Neural cell (in vitro differentiated cells): ENCODE measurements around the gene PIK3C2A.

Source experiments
- EP300 ChIP-seq: fragments of 450-650 bp; conservative IDR thresholded peaks from 2 replicates; pipeline ENCODE4 v1.6.1; 2014; ENCODE audit warnings: antibody characterized with exemption, mild to moderate bottlenecking, moderate library complexity; ENCODE audit not compliant: poor library complexity, severe bottlenecking
- EZH2 ChIP-seq: fragments of 200-600, 300-800 bp; shearing (Covaris generic), sonication (generic); IDR thresholded peaks from 2 replicates; pipeline ENCODE4 v1.6.1; 2014; ENCODE audit warnings: antibody characterized with exemption, low read length, borderline replicate concordance, mild to moderate bottlenecking; ENCODE audit not compliant: insufficient read depth, poor library complexity, severe bottlenecking
- TF ChIP-seq, protein P1 (sequence below): fragments of 450-650 bp; IDR thresholded peaks from 2 replicates; pipeline ENCODE4 v1.5.1; 2014; ENCODE audit warnings: antibody characterized with exemption, mild to moderate bottlenecking, moderate library complexity; ENCODE audit not compliant: poor library complexity, severe bottlenecking

DNA sequence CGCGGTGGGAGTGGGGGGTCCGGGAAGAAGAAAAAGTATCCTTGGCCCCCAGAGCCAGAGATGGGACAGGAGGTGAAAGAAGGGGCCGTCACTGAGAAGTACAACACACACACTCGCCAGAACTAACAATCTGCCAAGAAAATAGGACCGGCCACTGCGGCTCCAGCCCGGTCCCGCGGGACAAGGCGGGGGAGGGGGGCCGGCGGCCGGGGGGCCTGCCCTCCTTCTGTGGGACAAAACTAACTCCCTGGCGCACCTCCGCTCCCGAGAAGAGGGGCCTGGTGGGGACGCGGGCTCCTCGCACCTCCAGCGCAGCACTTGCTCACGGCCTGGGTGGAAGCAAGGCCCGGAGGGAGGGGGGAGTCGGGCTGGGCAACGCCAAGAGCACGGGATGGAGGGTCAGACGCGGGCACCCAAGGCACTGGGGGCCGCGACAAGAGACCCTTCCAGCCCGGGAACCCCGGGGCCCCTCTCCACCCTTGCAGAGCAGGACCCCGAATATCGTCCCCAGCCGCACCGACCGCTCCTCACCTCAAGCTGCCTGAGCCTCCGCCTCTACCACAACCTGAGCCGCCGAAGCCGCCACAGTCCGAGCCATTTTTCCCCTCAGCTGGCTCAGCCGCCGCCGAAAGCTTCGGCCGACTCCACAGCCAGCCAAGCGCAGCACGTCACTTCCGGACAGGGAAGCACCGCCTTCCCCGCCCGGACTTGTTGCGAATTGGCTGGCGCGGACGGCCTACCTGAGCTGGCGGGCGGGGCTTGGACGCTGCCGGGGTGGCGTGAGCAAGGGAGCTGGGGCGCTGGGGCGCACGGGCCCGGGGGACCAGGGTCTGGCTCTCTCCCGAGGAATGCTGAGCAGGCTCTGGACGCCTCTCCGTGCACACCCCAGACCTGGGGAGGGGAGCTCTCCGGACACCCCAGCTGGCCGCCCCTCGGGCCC lies at the start of gene PIK3C2A:
- TF ChIP-seq, protein P1, sequence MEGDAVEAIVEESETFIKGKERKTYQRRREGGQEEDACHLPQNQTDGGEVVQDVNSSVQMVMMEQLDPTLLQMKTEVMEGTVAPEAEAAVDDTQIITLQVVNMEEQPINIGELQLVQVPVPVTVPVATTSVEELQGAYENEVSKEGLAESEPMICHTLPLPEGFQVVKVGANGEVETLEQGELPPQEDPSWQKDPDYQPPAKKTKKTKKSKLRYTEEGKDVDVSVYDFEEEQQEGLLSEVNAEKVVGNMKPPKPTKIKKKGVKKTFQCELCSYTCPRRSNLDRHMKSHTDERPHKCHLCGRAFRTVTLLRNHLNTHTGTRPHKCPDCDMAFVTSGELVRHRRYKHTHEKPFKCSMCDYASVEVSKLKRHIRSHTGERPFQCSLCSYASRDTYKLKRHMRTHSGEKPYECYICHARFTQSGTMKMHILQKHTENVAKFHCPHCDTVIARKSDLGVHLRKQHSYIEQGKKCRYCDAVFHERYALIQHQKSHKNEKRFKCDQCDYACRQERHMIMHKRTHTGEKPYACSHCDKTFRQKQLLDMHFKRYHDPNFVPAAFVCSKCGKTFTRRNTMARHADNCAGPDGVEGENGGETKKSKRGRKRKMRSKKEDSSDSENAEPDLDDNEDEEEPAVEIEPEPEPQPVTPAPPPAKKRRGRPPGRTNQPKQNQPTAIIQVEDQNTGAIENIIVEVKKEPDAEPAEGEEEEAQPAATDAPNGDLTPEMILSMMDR: no peak
- TF ChIP-seq EP300: peak; percentile 53
- TF ChIP-seq EZH2: no peak
